HG02763 (cell line): ENCODE measurements around the gene SPATA16.
"Not testable (repeated sequence)": the region's sequence is repeated elsewhere in the genome, so short reads cannot be mapped to it uniquely, and the experiment has no call there.

ENCODE experiments used
- ATAC-seq: cut with Tn5 transposase; IDR thresholded peaks from one replicate; pipeline ENCODE4 v1.9.1; 2021; ENCODE audit warnings: mild to moderate bottlenecking, moderate library complexity; ENCODE audit not compliant: unreplicated experiment

SPATA16 gene

GRCh38 chr3:173140986-173141385 lies at the start of gene SPATA16:
Gene SPATA16, minus strand, starts transcription at chr3:173141235. Its CDS starts 23,504 bp downstream, at chr3:173117731.
- no peak for ATAC-seq

- ATAC-seq, result not testable (repeated sequence)
These were observed 42.0 kb upstream of the SPATA16 start for GRCh38 chr3:173183022-173183421.

GRCh38 chr3:173173652-173174051 lies 32.6 kb upstream of the SPATA16 start:
- ATAC-seq, result no peak

GRCh38 chr3:173159139-173159538 lies 18.1 kb upstream of the SPATA16 start:
- ATAC-seq, result not testable (repeated sequence)

- ATAC-seq, result not testable (repeated sequence)
These were observed 15.5 kb upstream of the SPATA16 start for GRCh38 chr3:173156533-173156932.

GRCh38 chr3:173153631-173154030 lies 12.6 kb upstream of the SPATA16 start:
- ATAC-seq, result no peak

GRCh38 chr3:173139420-173139819 lies 1.6 kb downstream of the SPATA16 start:
- no peak for ATAC-seq

- ATAC-seq, result no peak
These were observed 3.0 kb downstream of the SPATA16 start for GRCh38 chr3:173138026-173138425.

GRCh38 chr3:173135059-173135458 lies 6.0 kb downstream of the SPATA16 start:
- no peak for ATAC-seq

GRCh38 chr3:173128633-173129032 lies 12.4 kb downstream of the SPATA16 start:
- no peak for ATAC-seq

- ATAC-seq, result no peak
These were observed 29.7 kb downstream of the SPATA16 start for GRCh38 chr3:173111321-173111720.

- ATAC-seq, result no peak
These were observed 31.9 kb downstream of the SPATA16 start for GRCh38 chr3:173109143-173109542.

- ATAC-seq, result no peak
These were observed 37.6 kb downstream of the SPATA16 start for GRCh38 chr3:173103469-173103868.

- no peak for ATAC-seq
These were observed 42.1 kb downstream of the SPATA16 start for GRCh38 chr3:173098959-173099358.

GRCh38 chr3:173096994-173097785 lies 43.8 kb downstream of the SPATA16 start:
- no peak for ATAC-seq

- no peak for ATAC-seq
These were observed 44.9 kb downstream of the SPATA16 start for GRCh38 chr3:173096140-173096539.

- ATAC-seq, result no peak
These were observed 49.0 kb downstream of the SPATA16 start for GRCh38 chr3:173092038-173092437.

GRCh38 chr3:173090492-173090891 lies 50.5 kb downstream of the SPATA16 start:
- no peak for ATAC-seq

GRCh38 chr3:173089283-173089682 lies 51.8 kb downstream of the SPATA16 start:
- no peak for ATAC-seq

- no peak for ATAC-seq
These were observed 62.5 kb downstream of the SPATA16 start for GRCh38 chr3:173078525-173078924.

GRCh38 chr3:173066044-173067004 lies 74.7 kb downstream of the SPATA16 start:
- ATAC-seq, result no peak

GRCh38 chr3:173065543-173065981 lies 75.5 kb downstream of the SPATA16 start:
- peak; percentile 42 for ATAC-seq
